PFSK-1 (cell line): ENCODE data around the gene LTC4S.

Experiments
- FOXP2 ChIP-seq: optimal IDR thresholded peaks from 2 replicates; pipeline ENCODE3; 2011; ENCODE audit warnings: borderline replicate concordance, control low read depth, inconsistent platforms; ENCODE audit not compliant: insufficient read depth; ENCODE audit errors: extremely low read length, extremely low read depth
- POLR2AphosphoS5 ChIP-seq: IDR thresholded peaks from 2 replicates; pipeline ENCODE4 v1.6.1; 2012; ENCODE audit warnings: low read depth, mild to moderate bottlenecking, control low read depth, low read length, moderate library complexity
- SIN3A ChIP-seq: IDR thresholded peaks from 2 replicates; pipeline ENCODE4 v1.6.1; 2012; ENCODE audit warnings: mild to moderate bottlenecking, low read length, moderate library complexity, borderline replicate concordance; ENCODE audit not compliant: insufficient read depth
- TAF1 ChIP-seq: IDR thresholded peaks from 2 replicates; pipeline ENCODE4 v1.6.1; 2012; ENCODE audit warnings: low read length, control low read depth, borderline replicate concordance; ENCODE audit not compliant: insufficient read depth
- TF ChIP-seq, protein P1 (sequence below), 2 experiments: IDR thresholded peaks; 2 replicates each; pipeline versions ENCODE4 v1.6.1 to v1.8.0; 2011 to 2012; ENCODE audit warnings: low read depth in 2 of 2, low read length in 2 of 2, control low read depth in 1 of 2, inconsistent platforms in 1 of 2, mild to moderate bottlenecking in 1 of 2, moderate library complexity in 1 of 2; ENCODE audit not compliant: insufficient read depth in 1 of 2

The LTC4S gene

GRCh38 chr5:179780362-179780761 is 13.4 kb upstream of the LTC4S start:
- no peak for TF ChIP-seq POLR2AphosphoS5
- TF ChIP-seq FOXP2, result no peak
- TF ChIP-seq, protein P1, sequence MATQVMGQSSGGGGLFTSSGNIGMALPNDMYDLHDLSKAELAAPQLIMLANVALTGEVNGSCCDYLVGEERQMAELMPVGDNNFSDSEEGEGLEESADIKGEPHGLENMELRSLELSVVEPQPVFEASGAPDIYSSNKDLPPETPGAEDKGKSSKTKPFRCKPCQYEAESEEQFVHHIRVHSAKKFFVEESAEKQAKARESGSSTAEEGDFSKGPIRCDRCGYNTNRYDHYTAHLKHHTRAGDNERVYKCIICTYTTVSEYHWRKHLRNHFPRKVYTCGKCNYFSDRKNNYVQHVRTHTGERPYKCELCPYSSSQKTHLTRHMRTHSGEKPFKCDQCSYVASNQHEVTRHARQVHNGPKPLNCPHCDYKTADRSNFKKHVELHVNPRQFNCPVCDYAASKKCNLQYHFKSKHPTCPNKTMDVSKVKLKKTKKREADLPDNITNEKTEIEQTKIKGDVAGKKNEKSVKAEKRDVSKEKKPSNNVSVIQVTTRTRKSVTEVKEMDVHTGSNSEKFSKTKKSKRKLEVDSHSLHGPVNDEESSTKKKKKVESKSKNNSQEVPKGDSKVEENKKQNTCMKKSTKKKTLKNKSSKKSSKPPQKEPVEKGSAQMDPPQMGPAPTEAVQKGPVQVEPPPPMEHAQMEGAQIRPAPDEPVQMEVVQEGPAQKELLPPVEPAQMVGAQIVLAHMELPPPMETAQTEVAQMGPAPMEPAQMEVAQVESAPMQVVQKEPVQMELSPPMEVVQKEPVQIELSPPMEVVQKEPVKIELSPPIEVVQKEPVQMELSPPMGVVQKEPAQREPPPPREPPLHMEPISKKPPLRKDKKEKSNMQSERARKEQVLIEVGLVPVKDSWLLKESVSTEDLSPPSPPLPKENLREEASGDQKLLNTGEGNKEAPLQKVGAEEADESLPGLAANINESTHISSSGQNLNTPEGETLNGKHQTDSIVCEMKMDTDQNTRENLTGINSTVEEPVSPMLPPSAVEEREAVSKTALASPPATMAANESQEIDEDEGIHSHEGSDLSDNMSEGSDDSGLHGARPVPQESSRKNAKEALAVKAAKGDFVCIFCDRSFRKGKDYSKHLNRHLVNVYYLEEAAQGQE (IDR thresholded peaks at IDR 0.05; ENCODE audit: insufficient read depth in 1 of 2, low read depth in 2 of 2, low read length in 2 of 2), result no peak
- TF ChIP-seq SIN3A, result no peak
- no peak for TF ChIP-seq TAF1

DNA sequence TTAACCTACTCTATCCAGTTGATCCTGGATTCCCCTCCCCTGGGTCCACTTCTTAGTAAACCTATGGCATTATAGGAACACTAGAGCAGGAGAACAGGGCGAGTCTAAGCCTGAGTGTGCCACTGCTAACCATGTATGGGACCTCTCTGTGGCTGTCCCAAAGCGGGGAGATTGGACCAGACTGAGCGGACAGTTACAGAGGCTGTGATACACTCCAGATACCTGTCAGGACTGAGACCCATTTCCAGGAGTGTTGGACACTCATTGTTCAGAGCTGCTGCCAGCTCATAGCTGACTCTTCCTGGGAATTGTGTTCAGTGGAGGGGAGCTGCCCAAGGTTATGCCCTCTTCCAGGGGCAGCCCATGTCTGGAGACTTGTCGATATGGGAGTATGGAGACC is 11.9 kb upstream of the LTC4S start:
- TF ChIP-seq FOXP2 (no peak), POLR2AphosphoS5 (no peak), TAF1 (no peak), SIN3A (no peak)
- TF ChIP-seq, protein P1 (IDR thresholded peaks at IDR 0.05; ENCODE audit: insufficient read depth in 1 of 2, low read depth in 2 of 2, low read length in 2 of 2), result no peak

DNA sequence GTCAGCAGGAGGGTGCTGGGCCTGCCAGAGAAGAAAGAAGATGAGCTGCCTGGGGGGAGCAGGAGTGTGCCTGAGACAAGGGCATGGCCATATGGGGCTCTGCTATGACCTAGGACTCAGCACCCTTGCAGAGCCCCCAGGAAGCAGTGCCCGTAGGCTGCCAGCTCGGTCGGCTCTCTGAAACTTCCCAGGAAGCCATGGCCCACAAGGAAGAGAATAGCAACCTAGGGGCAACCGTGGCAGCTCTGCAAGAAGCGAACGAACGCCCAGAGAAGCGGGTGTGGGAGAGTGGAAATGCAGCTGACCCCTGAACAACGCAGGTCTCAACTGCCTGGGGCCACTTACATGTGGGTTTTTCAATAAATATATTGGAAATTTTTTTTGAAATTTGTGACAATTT is 10.7 kb upstream of the LTC4S start:
- TF ChIP-seq SIN3A, result no peak
- no peak for TF ChIP-seq FOXP2
- no peak for TF ChIP-seq POLR2AphosphoS5
- no peak for TF ChIP-seq TAF1
- TF ChIP-seq, protein P1 (IDR thresholded peaks at IDR 0.05; ENCODE audit: insufficient read depth in 1 of 2, low read depth in 2 of 2, low read length in 2 of 2), result no peak

DNA sequence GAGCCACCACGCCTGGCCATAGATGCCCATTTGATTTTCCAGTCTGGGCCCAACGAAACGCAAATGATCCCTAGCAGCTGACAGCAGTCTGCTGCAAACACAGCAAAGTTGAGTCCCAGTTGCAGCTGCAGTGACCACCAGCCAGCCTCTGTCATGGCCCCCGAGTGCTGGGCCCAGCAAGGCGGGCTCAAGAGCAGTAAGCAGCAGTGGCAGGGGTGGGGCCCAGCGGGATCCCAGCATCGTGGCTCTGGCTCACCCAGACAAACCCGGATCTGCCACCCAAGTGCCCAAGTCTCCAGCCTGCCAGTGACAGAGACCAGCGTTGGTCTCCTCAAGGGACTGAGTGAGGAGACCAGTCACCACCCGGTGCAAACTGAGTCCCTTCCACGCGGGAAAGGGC is 6.9 kb upstream of the LTC4S start:
- TF ChIP-seq POLR2AphosphoS5, result no peak
- TF ChIP-seq TAF1, result no peak
- TF ChIP-seq FOXP2, result no peak
- TF ChIP-seq SIN3A, result no peak
- TF ChIP-seq, protein P1 (IDR thresholded peaks at IDR 0.05; ENCODE audit: insufficient read depth in 1 of 2, low read depth in 2 of 2, low read length in 2 of 2), result no peak

- TF ChIP-seq POLR2AphosphoS5, result no peak
- TF ChIP-seq SIN3A, result no peak
- TF ChIP-seq, protein P1 (IDR thresholded peaks at IDR 0.05; ENCODE audit: insufficient read depth in 1 of 2, low read depth in 2 of 2, low read length in 2 of 2), result no peak
- TF ChIP-seq FOXP2, result no peak
- no peak for TF ChIP-seq TAF1
Observed at GRCh38 chr5:179788193-179788854, 5.5 kb upstream of the LTC4S start.
